ENCODE measurements around the gene C1orf167. TPM values are rescaled to one million over a fixed set of nuclear protein-coding genes. Genes with fewer than 3 reads are reported as not detected.

C1orf167 gene
- polyA plus RNA-seq, 1 of the 3 experiments (the other 2 are of a cell fraction), result 0.10 TPM

GRCh38 chr1:11789126-11790067 is 27.4 kb downstream of the C1orf167 start:
- Histone ChIP-seq H3F3A (replicated peaks; ENCODE audit: insufficient read depth) (peaks cover 4% of the 10 kb centered on the region), H3K9me3 (no peaks in the 10 kb centered on the region), H3K27me3 (ENCODE audit: insufficient read depth) (no peaks in the 10 kb centered on the region), H3K4me1 (ENCODE audit: control insufficient read depth in 1 of 2, insufficient read depth in 2 of 2, low read depth in 1 of 2, low read length in 1 of 2) (peaks cover 0 to 17% of the 10 kb centered on the region in 2 experiments; a peak in 1 of 4 replicates), H3K9ac (no peak overlapping the region), H4K20me1 (ENCODE audit: insufficient read depth) (no peaks in the 10 kb centered on the region), H3K79me2 (ENCODE audit: insufficient read depth) (no peaks in the 10 kb centered on the region), H3K9me2 (no peaks in the 10 kb centered on the region), H3K4me2 (no peak overlapping the region), H3K4me3 (ENCODE audit: low read depth in 2 of 2, low read length in 1 of 2) (no peak overlapping the region), H3K36me3 (replicated peaks in 1 of 2; ENCODE audit: control insufficient read depth in 1 of 2, insufficient read depth in 2 of 2, low read length in 1 of 2) (peaks cover 0 to 9% of the 10 kb centered on the region in 2 experiments), H3K27ac (ENCODE audit: low read depth in 2 of 2, low read length in 1 of 2) (no peak overlapping the region), H2AFZ (ENCODE audit: low read depth) (no peak overlapping the region)
- TF ChIP-seq IRF3 (IDR thresholded peaks at IDR 0.05; ENCODE audit: low read depth, low read length) (no peak), MAX (IDR thresholded peaks at IDR 0.05; ENCODE audit: low read depth) (no peak), MXI1 (IDR thresholded peaks at IDR 0.05; ENCODE audit: low read depth, low read length) (no peak), TEAD4 (IDR thresholded peaks at IDR 0.05; ENCODE audit: borderline replicate concordance, insufficient read depth) (no peak), GABPA (IDR thresholded peaks at IDR 0.05; ENCODE audit: low read depth) (no peak)
- DNase-seq, result no peak
- ChIA-PET POLR2A (interaction anchor here (2.1 kb wide), 1 partner anchor 14 kb away, joined by 8 read pairs; no protein-coding TSS in a partner anchor), CTCF (interaction anchor here (0.8 to 1.3 kb wide), 3 partner anchors 10 to 751 kb away, joined by 3 read pairs; no protein-coding TSS in a partner anchor)
- 71% methylated on average over 10 of the region's 13 CpGs for WGBS (ENCODE audit: low lambda C conversion rate)

- Histone ChIP-seq H3K4me3 (ENCODE audit: low read depth in 2 of 2, low read length in 1 of 2) (no peak overlapping the region), H3F3A (replicated peaks; ENCODE audit: insufficient read depth) (peaks cover 4% of the 10 kb centered on the region), H2AFZ (ENCODE audit: low read depth) (no peak overlapping the region), H3K9ac (no peak overlapping the region), H3K4me2 (no peak overlapping the region), H3K9me3 (no peaks in the 10 kb centered on the region), H3K27me3 (ENCODE audit: insufficient read depth) (no peaks in the 10 kb centered on the region), H3K9me2 (no peaks in the 10 kb centered on the region), H3K79me2 (ENCODE audit: insufficient read depth) (no peaks in the 10 kb centered on the region), H3K27ac (ENCODE audit: low read depth in 2 of 2, low read length in 1 of 2) (no peak overlapping the region), H3K4me1 (ENCODE audit: control insufficient read depth in 1 of 2, insufficient read depth in 2 of 2, low read depth in 1 of 2, low read length in 1 of 2) (peaks cover 0 to 8% of the 10 kb centered on the region in 2 experiments; a peak in 1 of 4 replicates), H4K20me1 (ENCODE audit: insufficient read depth) (no peaks in the 10 kb centered on the region), H3K36me3 (replicated peaks in 1 of 2; ENCODE audit: control insufficient read depth in 1 of 2, insufficient read depth in 2 of 2, low read length in 1 of 2) (peaks cover 0 to 9% of the 10 kb centered on the region in 2 experiments)
- TF ChIP-seq RCOR1 (IDR thresholded peaks at IDR 0.05; ENCODE audit: low read length) (no peak), ELF1 (IDR thresholded peaks at IDR 0.05) (no peak), FOXJ3 (CRISPR knock-in tag; IDR thresholded peaks at IDR 0.05) (no peak)
- 90% methylated on average over 15 of the region's 20 CpGs for WGBS (ENCODE audit: low lambda C conversion rate)
- ChIA-PET CTCF (interaction anchor here (1.2 kb wide), 1 partner anchor 11 kb away, joined by 3 read pairs; no protein-coding TSS in a partner anchor), POLR2A (no interaction called here)
- no peak for DNase-seq
These were observed 28.3 kb downstream of the C1orf167 start for GRCh38 chr1:11790101-11790879.

All from SK-N-SH (cell line).